IPS-11a (cell line): Measurements from ENCODE around the gene CDK16.
A peak's percentile ranks its signal among the peaks of the same experiment; 100 is the strongest.

Experiments
- H3K4me3 ChIP-seq: one replicate; pipeline ENCODE4 v1.5.1; 2013; ENCODE audit warnings: low read depth, low read length, control low read depth

The CDK16 gene

GRCh38 chrX:47185241-47185640 is 33.2 kb upstream of the CDK16 start:
- H3K4me3 ChIP-seq: no peak overlapping the region

DNA sequence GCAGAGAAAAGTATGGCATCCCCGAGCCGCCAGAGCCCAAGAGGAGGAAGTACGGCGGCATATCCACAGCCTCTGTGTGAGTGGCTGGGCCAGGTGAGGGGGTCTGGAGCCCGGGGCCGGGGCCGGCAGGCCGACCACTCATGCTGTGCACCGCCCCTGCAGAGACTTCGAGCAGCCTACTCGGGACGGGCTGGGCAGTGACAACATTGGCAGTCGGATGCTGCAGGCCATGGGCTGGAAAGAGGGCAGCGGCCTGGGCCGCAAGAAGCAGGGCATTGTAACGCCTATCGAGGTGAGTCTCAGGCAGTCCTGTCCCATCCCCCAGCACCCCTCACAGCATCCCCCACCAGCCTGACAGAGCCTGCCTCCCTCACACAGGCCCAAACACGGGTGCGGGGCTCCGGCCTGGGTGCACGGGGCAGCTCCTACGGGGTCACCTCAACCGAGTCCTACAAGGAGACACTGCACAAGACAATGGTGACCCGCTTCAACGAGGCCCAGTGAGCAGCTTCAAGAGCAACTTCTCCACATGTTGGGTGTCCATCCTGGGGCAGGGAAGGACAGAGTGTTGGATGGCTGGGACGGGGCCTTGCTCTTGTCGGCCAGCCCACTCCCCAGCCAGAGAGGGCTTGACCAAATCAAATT is 32.3 kb upstream of the CDK16 start:
- H3K4me3 ChIP-seq: no peak overlapping the region

DNA sequence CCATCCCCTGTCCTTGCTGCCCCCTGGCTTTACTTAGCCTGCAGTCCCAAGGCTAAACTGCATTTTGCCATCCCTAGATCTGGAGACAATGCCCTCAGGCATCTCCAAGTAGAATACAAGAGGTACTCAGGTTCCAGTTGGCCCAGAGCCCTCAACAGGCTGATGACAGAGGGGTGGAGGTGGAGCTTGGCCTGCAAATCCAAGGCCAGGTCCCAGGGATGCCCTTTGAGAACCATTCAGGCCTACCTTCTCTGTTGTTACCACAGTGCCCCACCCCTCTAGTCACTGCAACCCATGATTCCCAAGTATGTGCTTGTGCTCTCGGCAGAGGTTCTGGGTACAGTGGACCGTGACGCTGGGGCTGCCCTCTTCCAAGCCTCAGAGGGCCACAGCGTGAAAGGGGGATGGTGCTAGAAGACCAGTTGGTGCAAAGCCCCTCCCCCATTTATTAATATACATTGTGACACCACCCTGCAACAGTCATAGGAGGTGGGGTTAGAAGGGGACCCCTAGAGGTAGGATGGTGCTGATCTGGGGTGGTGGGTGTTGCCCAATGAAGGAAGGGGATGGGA is 31.3 kb upstream of the CDK16 start:
- no peak overlapping the region for H3K4me3 ChIP-seq

- no peak overlapping the region for H3K4me3 ChIP-seq
These were observed 28.6 kb upstream of the CDK16 start for GRCh38 chrX:47189906-47190305.

GRCh38 chrX:47190445-47191269 is 27.8 kb upstream of the CDK16 start:
- H3K4me3 ChIP-seq: peak overlapping the region; percentile 45

GRCh38 chrX:47191331-47191730 is 27.1 kb upstream of the CDK16 start:
- H3K4me3 ChIP-seq: peak overlapping the region; percentile 45

DNA sequence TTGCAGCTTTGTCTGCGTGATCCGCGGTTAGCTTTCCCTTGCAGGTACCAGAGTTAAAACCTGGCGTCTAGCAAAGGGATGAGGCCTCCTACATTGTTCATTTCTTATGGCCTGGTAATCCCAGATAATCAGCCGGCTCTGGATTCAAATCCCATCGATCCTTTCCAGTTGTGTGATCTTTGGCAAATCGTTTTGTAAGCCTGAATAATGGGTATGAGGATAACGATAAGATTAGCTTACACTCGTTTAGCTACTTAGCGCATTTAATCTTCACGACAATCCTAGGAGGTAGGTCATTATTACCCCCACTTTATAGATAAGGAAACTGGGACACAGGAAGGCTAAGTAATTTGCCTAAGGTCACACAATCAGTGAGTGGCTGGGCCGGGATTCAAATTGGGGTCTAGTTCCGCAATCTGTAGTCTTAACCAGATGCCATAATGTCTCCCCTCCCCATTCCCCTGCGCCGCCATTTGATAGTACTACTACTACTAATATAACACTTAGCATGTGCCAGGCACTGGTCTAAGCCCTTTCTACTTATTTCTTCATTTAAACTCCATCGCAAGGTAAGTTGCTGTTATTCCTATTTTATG is 26.6 kb upstream of the CDK16 start:
- H3K4me3 ChIP-seq: peak overlapping the region; percentile 45

- H3K4me3 ChIP-seq: peak within 1 kb of the TSS; percentile 77
These were observed 24.8 kb upstream of the CDK16 start, which contains the start of gene UBA1 for GRCh38 chrX:47193475-47194193. Gene UBA1, plus strand, starts transcription at chrX:47193829. Its CDS starts 4,974 bp downstream, at chrX:47198803.

DNA sequence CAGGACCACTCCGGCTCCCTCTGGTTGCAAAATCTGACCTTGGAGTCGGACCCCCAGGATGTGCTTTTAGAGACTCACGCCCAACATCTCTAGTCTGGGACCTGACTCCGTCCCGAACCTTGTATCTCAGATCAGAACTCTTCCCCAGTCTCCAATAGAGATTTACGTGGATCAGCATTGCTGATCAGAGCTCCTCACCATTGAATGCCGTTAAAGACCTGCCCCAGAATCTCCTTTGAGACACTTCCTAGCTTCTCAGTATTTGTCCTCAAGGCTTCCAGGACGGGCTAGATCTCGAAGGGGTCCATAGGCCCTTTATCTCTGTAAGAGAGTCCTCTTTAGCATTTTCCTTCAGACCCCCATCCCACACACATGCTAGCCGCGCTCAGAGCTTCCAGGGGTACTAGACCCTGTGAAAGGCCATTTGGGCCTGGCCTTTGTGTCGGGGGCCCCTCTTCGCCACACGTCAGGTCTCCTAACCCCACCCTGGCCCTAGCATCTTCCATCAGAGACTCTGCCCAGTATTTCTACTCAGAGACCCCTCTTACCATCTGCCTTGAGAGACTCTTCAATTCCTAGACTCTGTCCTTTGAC is 24.2 kb upstream of the CDK16 start:
- peak overlapping the region; percentile 77 for H3K4me3 ChIP-seq

DNA sequence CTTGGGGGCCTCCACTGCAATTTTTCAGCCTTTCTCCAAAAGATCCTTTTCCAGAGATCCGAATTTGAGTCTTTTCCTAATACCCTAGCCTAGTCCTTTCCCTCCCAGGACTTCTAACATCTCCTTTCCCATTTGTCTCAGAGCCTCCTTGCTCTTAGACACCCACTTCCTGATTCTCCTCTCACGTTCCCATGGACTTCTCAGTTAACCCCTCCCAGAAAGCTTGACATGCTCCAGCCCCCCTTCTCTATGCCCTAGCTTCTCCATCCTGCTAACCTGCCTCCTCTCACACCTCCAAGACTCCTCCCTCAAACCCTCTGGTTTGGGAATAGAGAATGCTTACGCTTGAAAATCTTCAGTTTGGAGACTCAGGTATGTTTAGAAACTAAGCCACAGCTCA is 22.4 kb upstream of the CDK16 start:
- no peak overlapping the region for H3K4me3 ChIP-seq

DNA sequence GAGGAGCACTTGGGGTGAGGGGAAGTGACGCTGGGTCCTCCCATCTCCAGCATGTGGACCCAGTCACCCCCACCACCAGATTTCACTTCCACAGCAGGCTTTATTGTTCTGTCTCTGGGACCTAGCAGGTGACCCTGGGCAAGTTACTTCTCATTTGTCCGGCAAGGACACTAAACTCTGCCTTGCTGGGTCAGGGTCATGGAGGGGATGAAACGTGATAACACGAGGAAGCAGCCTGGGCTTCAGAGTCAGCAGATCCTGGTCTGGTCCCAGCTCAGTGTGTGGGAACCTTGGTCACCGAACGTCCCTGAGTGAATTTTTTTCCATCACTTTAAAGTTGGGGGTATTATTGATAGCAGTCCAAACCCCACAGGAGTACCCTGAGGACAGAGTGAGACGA is 21.0 kb upstream of the CDK16 start:
- no peak overlapping the region for H3K4me3 ChIP-seq

DNA sequence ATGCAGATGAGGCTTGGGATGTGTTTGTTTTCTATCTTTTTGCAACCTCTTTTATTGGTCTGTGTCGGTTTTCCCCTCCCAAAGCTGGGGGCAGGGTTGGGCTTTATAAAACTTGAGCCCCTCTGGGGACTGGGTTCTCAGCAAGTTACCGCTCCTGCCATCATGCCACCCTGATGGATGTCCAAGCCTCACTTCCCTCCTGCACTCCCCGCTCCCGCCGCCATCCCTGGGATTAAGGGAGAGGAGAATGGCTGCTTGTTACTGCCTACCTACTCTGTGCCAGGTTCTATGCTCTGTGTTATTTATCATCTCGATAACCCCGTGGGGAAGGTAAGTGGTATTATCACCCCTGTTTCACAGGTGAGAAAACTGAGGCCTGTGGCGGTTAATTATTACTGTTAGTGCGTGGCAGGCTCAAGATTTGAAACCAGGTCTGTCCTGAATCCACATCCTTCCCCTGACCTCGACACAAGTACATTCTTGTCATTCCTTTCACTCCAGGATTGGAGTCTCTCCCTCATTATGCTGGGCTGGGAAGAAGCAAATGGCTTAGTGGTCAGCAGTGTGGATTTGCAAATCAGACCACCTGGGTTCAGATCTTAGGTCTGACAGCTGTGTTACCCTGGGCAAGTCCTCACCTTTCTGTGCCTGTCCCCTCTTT is 20.3 kb upstream of the CDK16 start:
- H3K4me3 ChIP-seq: no peak overlapping the region

DNA sequence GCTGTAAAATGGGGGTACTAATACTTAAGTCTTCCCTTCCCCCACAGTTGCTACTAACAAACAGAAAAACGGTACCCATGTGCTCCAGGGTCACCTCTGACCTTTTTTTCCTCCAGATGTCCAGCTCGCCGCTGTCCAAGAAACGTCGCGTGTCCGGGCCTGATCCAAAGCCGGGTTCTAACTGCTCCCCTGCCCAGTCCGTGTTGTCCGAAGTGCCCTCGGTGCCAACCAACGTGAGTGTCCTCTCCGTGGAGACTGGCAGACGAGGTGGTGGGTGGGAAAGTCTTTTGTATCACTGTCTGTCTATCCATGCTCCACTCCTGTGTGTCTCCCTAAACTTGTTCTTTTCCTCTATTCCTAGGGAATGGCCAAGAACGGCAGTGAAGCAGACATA is 19.8 kb upstream of the CDK16 start:
- H3K4me3 ChIP-seq: no peak overlapping the region

GRCh38 chrX:47199286-47199685 is 19.2 kb upstream of the CDK16 start:
- H3K4me3 ChIP-seq: no peak overlapping the region

GRCh38 chrX:47200385-47201150 is 17.9 kb upstream of the CDK16 start:
- no peak overlapping the region for H3K4me3 ChIP-seq

- H3K4me3 ChIP-seq: no peak overlapping the region
These were observed 17.0 kb upstream of the CDK16 start for GRCh38 chrX:47201345-47201944.

GRCh38 chrX:47202316-47202715 is 16.2 kb upstream of the CDK16 start:
- no peak overlapping the region for H3K4me3 ChIP-seq

GRCh38 chrX:47202877-47203276 is 15.6 kb upstream of the CDK16 start:
- no peak overlapping the region for H3K4me3 ChIP-seq

- H3K4me3 ChIP-seq: no peak overlapping the region
These were observed 13.5 kb upstream of the CDK16 start for GRCh38 chrX:47204970-47205369.
